ENCODE measurements around the gene SNRNP200. TPM values are rescaled to one million over a fixed set of nuclear protein-coding genes. Genes with fewer than 3 reads are reported as not detected.

Gene SNRNP200
- polyA plus RNA-seq, 2 of the 4 experiments (the other 2 are of a cell fraction) = 118 to 202 TPM

DNA sequence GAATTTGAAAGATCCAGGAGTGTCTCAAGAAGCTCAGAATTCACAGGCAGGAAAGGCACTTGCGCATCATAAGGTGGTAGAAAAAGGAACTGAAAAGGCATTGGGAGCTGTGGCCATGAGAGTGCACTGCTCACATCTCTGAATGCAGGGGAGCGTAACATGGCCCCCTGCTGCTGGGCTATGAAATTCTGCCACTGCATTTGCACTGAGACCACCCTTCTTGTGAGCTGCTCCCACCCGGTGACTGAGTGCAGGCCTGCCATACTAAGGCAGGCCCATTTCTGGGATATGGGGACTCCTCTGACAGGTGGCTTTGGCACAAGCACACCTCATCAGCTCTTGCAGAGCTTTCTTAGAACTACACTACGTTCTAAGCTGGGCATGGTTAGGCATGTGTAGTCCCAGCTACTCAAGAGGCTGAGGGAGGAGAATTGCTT lies 71.4 kb downstream of the SNRNP200 start:
- ChIA-PET CTCF (interaction anchor here (0.9 to 2.3 kb wide), 4 partner anchors 17 to 241 kb away, joined by 3 to 12 read pairs (median 4); no protein-coding TSS in a partner anchor), POLR2A (no interaction called here)
- FAIRE-seq (no peak), DNase-seq (ENCODE audit: low read depth in 1 of 2, low spot score in 1 of 2) (no peak), ATAC-seq (no peak; a peak in 1 of 6 replicates)
- H3K4me3 ChIP-seq = no peak overlapping the region
- no peak overlapping the region for H3K4me2 ChIP-seq
- H3K27ac ChIP-seq = no peak overlapping the region
- WGBS (ENCODE audit: missing lambda C conversion rate) = 82% methylated on average over 4 of the region's 4 CpGs
- no peaks in the 10 kb centered on the region for H3K4me1 ChIP-seq
- no peaks in the 10 kb centered on the region for H3K9me3 ChIP-seq
- TF ChIP-seq MAFK (IDR thresholded peaks at IDR 0.05; ENCODE audit: partially characterized antibody) (no peak), ZC3H11A (IDR thresholded peaks at IDR 0.05) (no peak), RCOR1 (IDR thresholded peaks at IDR 0.05; ENCODE audit: low read depth, low read length) (no peak), SMC3 (IDR thresholded peaks at IDR 0.05) (no peak), KDM5A (IDR thresholded peaks at IDR 0.05) (no peak), MAZ (IDR thresholded peaks at IDR 0.05; ENCODE audit: borderline replicate concordance, low read depth, low read length) (no peak), NFE2L2 (conservative IDR thresholded peaks at IDR 0.05; ENCODE audit: low read length) (no peak), CHD2 (IDR thresholded peaks at IDR 0.05; ENCODE audit: low read length, partially characterized antibody) (no peak), HOXB13 (CRISPR knock-in tag; IDR thresholded peaks at IDR 0.05; ENCODE audit: low read depth) (no peak), TP53 (CRISPR knock-in tag; IDR thresholded peaks at IDR 0.05) (no peak), CBX8 (IDR thresholded peaks at IDR 0.05) (no peak), RAD21 (conservative IDR thresholded peaks at IDR 0.05 in 1 of 2, IDR thresholded peaks at IDR 0.05 in 1 of 2) (no peak), PHF8 (IDR thresholded peaks at IDR 0.05; ENCODE audit: borderline replicate concordance, low read depth) (no peak), ZNF302 (CRISPR knock-in tag; IDR thresholded peaks at IDR 0.05) (no peak)
- TF ChIP-seq, protein P1, sequence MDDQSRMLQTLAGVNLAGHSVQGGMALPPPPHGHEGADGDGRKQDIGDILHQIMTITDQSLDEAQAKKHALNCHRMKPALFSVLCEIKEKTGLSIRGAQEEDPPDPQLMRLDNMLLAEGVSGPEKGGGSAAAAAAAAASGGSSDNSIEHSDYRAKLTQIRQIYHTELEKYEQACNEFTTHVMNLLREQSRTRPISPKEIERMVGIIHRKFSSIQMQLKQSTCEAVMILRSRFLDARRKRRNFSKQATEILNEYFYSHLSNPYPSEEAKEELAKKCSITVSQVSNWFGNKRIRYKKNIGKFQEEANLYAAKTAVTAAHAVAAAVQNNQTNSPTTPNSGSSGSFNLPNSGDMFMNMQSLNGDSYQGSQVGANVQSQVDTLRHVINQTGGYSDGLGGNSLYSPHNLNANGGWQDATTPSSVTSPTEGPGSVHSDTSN (IDR thresholded peaks at IDR 0.05) = no peak
- TF ChIP-seq, protein P2, sequence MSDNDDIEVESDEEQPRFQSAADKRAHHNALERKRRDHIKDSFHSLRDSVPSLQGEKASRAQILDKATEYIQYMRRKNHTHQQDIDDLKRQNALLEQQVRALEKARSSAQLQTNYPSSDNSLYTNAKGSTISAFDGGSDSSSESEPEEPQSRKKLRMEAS (IDR thresholded peaks at IDR 0.05) = no peak
- TF ChIP-seq, protein P3, sequence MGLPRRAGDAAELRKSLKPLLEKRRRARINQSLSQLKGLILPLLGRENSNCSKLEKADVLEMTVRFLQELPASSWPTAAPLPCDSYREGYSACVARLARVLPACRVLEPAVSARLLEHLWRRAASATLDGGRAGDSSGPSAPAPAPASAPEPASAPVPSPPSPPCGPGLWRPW (IDR thresholded peaks at IDR 0.05) = no peak
- TF ChIP-seq, protein P4, sequence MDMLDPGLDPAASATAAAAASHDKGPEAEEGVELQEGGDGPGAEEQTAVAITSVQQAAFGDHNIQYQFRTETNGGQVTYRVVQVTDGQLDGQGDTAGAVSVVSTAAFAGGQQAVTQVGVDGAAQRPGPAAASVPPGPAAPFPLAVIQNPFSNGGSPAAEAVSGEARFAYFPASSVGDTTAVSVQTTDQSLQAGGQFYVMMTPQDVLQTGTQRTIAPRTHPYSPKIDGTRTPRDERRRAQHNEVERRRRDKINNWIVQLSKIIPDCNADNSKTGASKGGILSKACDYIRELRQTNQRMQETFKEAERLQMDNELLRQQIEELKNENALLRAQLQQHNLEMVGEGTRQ (IDR thresholded peaks at IDR 0.05) = no peak

DNA sequence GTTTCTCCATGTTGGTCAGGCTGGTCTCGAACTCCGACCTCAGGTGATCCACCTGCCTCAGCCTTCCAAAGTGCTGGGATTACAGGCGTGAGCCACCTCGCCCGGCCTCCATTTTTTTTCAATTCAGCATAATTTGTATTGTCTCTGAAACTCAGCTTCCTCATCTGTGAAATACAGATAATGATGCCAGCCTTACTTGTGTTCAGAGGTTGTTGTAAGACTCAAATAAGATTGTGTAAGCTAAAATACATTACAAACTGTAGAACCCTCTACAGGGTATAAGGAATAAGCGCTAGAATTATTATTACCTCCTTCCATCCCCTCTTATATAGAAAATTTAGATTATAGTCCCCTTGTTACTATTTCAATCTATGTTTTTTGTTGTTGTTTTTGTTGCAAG lies 71.9 kb downstream of the SNRNP200 start:
- Histone ChIP-seq H3K4me1 (no peaks in the 10 kb centered on the region), H3K9me3 (no peaks in the 10 kb centered on the region), H3K27ac (no peak overlapping the region), H3K4me2 (no peak overlapping the region), H3K4me3 (no peak overlapping the region)
- CTCF ChIA-PET = interaction anchor here (0.8 to 2.3 kb wide), 5 partner anchors 17 to 241 kb away, joined by 3 to 12 read pairs (median 4); no protein-coding TSS in a partner anchor
- 79% methylated on average over 6 of the region's 6 CpGs for WGBS (ENCODE audit: missing lambda C conversion rate)
- POLR2A ChIA-PET = no interaction called here
- no peak for FAIRE-seq
- ATAC-seq = no peak
- no peak for DNase-seq (ENCODE audit: low read depth in 1 of 2, low spot score in 1 of 2)
- TF ChIP-seq, protein P5, sequence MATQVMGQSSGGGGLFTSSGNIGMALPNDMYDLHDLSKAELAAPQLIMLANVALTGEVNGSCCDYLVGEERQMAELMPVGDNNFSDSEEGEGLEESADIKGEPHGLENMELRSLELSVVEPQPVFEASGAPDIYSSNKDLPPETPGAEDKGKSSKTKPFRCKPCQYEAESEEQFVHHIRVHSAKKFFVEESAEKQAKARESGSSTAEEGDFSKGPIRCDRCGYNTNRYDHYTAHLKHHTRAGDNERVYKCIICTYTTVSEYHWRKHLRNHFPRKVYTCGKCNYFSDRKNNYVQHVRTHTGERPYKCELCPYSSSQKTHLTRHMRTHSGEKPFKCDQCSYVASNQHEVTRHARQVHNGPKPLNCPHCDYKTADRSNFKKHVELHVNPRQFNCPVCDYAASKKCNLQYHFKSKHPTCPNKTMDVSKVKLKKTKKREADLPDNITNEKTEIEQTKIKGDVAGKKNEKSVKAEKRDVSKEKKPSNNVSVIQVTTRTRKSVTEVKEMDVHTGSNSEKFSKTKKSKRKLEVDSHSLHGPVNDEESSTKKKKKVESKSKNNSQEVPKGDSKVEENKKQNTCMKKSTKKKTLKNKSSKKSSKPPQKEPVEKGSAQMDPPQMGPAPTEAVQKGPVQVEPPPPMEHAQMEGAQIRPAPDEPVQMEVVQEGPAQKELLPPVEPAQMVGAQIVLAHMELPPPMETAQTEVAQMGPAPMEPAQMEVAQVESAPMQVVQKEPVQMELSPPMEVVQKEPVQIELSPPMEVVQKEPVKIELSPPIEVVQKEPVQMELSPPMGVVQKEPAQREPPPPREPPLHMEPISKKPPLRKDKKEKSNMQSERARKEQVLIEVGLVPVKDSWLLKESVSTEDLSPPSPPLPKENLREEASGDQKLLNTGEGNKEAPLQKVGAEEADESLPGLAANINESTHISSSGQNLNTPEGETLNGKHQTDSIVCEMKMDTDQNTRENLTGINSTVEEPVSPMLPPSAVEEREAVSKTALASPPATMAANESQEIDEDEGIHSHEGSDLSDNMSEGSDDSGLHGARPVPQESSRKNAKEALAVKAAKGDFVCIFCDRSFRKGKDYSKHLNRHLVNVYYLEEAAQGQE (IDR thresholded peaks at IDR 0.05) = no peak
- TF ChIP-seq POLR2A (IDR thresholded peaks at IDR 0.05; ENCODE audit: low read length) (no peak), FOSL2 (IDR thresholded peaks at IDR 0.05) (no peak), FOSL2 (CRISPR knock-in tag; IDR thresholded peaks at IDR 0.05) (no peak), RNF2 (IDR thresholded peaks at IDR 0.05; ENCODE audit: borderline replicate concordance, low read depth) (no peak), TP53 (CRISPR knock-in tag; IDR thresholded peaks at IDR 0.05) (no peak), ESRRA (IDR thresholded peaks at IDR 0.05; ENCODE audit: borderline replicate concordance, low read length) (no peak), KDM1A (IDR thresholded peaks at IDR 0.05; ENCODE audit: low read depth) (no peak), RCOR1 (IDR thresholded peaks at IDR 0.05; ENCODE audit: low read depth, low read length) (no peak), MYC (IDR thresholded peaks at IDR 0.05; ENCODE audit: borderline replicate concordance, low read length) (no peak), EHMT2 (IDR thresholded peaks at IDR 0.05; ENCODE audit: low read depth) (no peak), ZNF302 (CRISPR knock-in tag; IDR thresholded peaks at IDR 0.05) (no peak), HOXB13 (CRISPR knock-in tag; IDR thresholded peaks at IDR 0.05; ENCODE audit: low read depth) (no peak), ZSCAN20 (CRISPR knock-in tag; IDR thresholded peaks at IDR 0.05) (no peak), MAFK (IDR thresholded peaks at IDR 0.05; ENCODE audit: partially characterized antibody) (no peak)
- TF ChIP-seq, protein P4 (IDR thresholded peaks at IDR 0.05) = no peak
- TF ChIP-seq, protein P6, sequence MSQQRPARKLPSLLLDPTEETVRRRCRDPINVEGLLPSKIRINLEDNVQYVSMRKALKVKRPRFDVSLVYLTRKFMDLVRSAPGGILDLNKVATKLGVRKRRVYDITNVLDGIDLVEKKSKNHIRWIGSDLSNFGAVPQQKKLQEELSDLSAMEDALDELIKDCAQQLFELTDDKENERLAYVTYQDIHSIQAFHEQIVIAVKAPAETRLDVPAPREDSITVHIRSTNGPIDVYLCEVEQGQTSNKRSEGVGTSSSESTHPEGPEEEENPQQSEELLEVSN (IDR thresholded peaks at IDR 0.05; ENCODE audit: borderline replicate concordance, low read depth) = no peak
- TF ChIP-seq, protein P7, sequence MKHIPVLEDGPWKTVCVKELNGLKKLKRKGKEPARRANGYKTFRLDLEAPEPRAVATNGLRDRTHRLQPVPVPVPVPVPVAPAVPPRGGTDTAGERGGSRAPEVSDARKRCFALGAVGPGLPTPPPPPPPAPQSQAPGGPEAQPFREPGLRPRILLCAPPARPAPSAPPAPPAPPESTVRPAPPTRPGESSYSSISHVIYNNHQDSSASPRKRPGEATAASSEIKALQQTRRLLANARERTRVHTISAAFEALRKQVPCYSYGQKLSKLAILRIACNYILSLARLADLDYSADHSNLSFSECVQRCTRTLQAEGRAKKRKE (CRISPR knock-in tag; IDR thresholded peaks at IDR 0.05; ENCODE audit: low read depth) = no peak

Data from A549 (cell line).